Activated CD8-positive, alpha-beta memory T cell treated with anti-CD3 and anti-CD28 coated beads for 36 hours (primary cell): Measurements from ENCODE around the gene EPHA2. TPM values are rescaled to one million over a fixed set of nuclear protein-coding genes. Genes with fewer than 3 reads are reported as not detected.

Experiments used
- CTCF ChIA-PET: fragments of 350-600 bp; sonication (Branson Sonifier 250); formaldehyde crosslinking; loops from one replicate; lab custom pipeline; 2021; ENCODE audit warnings: antibody characterized with exemption; lab: Charles Lee
- POLR2A ChIA-PET: fragments of 350-600 bp; sonication (Branson Sonifier 250); formaldehyde crosslinking; loops from one replicate; lab custom pipeline; 2021; ENCODE audit warnings: antibody characterized with exemption; lab: Charles Lee
- total RNA-seq, 2 experiments: library from RNA; stranded (reverse); gene quantifications; one replicate each; pipeline ENCODE4 v1.2.3, GENCODE V29; 2021

Gene EPHA2
- total RNA-seq, 2 experiments from 2014 or later = not detected

DNA sequence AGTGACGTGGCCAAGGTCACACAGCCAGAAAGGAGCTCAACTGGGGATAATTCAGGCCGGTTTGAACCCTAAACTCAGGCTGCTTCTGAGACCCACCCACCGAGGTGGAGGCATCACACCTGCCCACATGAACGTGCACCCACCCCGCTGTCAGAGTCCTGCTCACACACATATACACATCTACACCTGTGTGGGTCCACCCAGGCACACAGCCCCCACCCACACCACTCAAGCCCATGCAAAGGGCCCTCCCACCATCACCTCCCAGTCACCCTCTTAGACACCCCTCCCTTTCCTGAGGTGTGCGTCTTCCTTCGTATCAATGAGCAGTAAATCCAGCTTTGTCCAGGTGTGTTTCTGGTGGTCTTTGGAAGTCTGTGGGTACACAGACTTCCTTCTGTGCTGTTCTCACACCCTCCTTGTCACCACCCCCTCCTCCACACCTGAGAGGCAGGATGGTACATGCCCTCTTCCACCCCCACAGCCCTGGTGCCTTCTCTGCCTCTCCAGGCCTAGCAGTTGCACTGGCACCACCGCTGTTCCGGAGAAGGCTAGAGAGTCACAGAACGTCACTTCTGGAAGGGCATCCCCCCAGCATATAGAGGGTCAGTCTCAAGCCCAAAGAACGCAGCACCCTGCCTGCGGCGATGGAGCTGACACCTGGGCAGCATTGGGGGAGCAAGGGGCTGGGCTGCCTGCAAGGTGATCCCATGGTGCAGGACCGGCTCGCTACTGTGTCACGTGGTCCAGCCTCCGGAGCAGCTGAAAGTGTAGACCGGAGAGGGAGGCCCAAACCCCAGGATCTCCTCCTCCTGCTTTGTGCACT is 63.6 kb downstream of the EPHA2 start:
- ChIA-PET POLR2A (no interaction called here), CTCF (interaction anchor here (0.6 to 1.0 kb wide), 2 partner anchors 12 to 17 kb away, joined by 3 to 5 read pairs; no protein-coding TSS in a partner anchor)

DNA sequence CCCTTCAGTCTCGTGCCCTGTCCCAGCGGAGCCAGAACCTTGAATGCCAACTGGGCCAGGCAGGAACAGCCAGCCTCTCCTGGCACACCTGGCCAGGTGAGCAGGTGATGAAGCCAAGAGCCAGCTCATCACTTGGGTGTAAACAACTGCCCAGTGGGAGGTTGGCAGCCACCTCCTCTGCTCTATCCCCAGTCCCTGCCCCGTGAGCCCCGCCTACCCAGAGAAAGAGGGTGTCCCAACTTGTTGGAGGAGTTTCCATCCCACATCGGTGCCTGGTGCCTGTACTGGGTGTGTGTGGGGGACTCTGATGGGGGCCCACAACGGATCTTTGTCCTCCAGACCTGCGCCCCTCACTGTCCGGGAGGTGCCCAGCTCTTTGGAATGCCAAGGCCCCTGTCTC is 64.6 kb downstream of the EPHA2 start:
- ChIA-PET CTCF (no interaction called here), POLR2A (no interaction called here)

DNA sequence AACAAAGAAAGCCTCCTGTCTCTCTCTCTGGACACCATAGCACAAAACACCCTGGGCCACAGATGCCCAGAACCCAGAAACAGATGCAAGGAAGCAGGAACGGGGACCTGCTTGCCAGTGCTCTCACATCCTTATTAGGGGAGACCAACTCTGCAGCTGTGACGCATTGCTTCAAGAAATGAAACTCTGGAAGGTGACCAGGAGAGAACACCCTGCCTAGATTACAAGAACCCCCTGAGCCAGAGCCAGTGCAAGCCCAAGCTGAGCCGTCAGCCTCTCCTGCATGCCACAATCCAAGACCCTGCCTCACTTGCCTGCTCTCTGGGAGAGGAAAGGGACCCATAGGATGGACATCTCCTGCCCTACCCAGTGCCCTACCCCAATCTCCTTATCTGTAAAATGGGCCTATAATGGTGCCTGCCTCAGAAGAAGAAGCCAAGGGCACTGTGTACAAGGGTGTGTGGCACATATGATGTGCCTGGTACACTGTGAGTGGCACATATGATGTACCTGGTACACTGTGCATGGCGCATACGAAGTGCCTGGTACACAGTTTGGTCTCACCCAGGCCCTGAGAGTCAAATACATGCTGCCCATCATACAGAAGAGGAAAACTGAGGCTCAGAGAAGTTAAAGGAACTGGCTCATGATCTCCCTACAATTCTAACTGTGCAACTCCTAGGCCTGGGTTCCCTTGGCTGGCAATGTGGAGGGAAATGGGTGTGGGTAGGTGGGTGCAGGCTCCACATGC is 65.6 kb downstream of the EPHA2 start:
- CTCF ChIA-PET = no interaction called here
- POLR2A ChIA-PET = no interaction called here

DNA sequence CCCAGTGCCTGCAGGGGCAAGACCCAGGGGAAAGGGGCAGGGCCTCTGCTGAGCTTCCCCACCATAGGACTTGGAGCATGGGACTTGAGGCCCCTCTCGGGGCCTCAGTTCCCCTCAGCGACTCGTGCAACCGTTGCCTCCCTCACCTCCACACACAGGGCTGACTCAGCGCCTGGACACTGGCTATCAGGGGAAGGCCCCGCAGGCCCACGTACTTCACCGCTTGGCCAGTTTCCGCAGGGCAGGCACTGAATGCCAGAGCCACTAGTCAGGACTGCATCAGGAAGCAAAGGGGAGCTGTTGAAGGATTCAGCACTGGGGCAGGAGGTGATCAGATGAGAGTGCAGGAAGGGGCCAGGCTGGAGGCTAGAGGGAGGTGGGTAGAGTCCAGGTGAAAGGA is 66.9 kb downstream of the EPHA2 start:
- ChIA-PET CTCF (interaction anchor here (1.6 kb wide), 1 partner anchor 10 kb away, joined by 4 read pairs; no protein-coding TSS in a partner anchor), POLR2A (no interaction called here)

DNA sequence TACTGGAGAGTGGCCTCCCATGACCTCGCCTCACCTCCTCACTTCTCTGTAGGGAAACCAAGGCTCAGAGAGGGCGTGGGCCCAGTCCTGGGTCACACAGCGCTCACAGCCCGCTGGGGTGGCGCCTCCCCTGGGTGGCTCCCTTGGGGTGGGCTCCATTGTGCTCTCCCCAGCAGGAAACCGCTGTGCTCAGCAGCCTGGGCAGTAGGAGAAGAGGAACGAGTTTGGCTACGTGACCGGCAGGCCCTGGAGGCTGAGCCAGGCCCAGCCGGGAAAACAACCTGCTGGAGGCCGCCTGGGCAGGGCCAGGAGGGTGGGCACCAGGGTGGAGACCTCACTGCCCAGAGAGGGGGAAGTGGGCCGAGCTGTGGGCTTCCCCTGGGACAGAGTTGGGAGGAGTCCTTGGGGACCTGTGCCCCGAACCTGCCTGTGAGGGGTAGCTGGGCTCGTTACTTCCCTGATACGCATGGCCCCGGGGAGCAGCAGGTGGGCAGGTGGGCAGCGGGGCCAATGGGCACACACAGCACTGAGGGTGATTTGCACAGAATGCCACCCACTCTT is 67.4 kb downstream of the EPHA2 start:
- CTCF ChIA-PET = interaction anchor here (1.5 to 1.6 kb wide), 2 partner anchors 9 to 99 kb away, joined by 3 to 4 read pairs; no protein-coding TSS in a partner anchor
- POLR2A ChIA-PET = no interaction called here

DNA sequence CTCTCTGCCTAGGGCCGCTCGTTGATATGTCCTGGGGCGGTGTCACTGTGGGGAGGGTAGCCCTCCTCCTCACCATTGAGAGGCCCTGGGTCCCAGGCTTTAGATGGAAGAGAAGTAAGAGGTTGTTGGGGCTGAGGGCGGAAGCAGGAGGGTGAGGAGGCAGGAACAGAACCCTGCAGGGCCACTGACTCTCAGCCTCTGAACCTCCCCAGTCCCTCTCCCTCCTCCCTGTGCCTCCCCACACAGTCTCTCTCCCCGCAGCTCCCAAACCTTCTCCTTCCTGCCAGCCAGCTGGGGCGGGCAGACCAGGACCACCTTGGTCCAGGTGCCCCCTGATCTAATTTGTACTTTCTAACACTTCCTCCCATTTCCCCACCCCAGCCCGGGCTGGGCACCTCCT is 68.1 kb downstream of the EPHA2 start:
- POLR2A ChIA-PET = no interaction called here

DNA sequence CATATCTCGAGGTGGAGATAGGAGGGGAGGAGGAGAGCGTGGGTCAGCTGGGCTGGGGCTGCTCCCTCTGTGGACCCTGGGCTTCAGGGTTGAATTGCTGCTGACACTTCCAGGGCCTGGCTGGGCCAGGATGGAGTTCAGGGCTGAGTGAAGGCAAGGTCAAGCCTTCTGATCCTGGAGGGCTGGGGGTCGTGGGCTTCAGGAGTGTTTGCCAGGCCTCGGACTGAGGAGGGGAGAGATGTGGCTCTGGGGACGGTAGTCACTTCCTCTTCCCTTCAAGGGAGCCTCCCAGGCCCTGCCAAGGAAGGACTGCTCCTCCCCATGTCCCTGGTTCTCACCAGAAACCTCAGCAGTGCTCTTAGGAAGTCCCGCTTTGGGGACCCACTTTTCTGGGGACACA is 70.3 kb downstream of the EPHA2 start:
- POLR2A ChIA-PET = no interaction called here
- CTCF ChIA-PET = no interaction called here

More for the DNA sequence above, 68.1 kb downstream of the EPHA2 start:
- CTCF ChIA-PET = interaction anchor here (1.5 to 1.6 kb wide), 2 partner anchors 9 to 99 kb away, joined by 3 to 4 read pairs; no protein-coding TSS in a partner anchor

DNA sequence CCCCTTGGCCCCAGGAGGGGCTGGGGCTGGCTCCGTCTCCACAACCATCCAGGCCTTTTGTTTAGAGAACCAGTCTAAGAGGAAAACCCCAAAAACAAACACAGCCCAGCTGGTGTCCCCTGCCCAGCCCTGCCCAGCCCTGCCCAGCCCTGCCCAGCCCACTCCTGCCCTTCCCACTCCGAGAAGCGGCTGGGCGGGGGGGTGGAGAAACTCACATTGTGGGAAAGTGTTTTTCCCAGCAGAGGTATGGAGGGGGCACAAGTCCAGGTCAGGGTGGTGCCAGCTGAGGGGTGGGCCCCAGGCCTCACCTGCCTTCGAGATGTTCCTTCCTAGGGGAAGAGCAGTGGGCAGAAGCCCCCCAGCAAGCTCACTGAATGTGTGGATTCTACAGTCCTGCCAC is 72.4 kb downstream of the EPHA2 start:
- POLR2A ChIA-PET = no interaction called here
- CTCF ChIA-PET = interaction anchor here (0.6 to 6.6 kb wide), 4 partner anchors 10 to 302 kb away, joined by 4 to 110 read pairs (median 6); partner anchors contain the start of gene FAM131C

DNA sequence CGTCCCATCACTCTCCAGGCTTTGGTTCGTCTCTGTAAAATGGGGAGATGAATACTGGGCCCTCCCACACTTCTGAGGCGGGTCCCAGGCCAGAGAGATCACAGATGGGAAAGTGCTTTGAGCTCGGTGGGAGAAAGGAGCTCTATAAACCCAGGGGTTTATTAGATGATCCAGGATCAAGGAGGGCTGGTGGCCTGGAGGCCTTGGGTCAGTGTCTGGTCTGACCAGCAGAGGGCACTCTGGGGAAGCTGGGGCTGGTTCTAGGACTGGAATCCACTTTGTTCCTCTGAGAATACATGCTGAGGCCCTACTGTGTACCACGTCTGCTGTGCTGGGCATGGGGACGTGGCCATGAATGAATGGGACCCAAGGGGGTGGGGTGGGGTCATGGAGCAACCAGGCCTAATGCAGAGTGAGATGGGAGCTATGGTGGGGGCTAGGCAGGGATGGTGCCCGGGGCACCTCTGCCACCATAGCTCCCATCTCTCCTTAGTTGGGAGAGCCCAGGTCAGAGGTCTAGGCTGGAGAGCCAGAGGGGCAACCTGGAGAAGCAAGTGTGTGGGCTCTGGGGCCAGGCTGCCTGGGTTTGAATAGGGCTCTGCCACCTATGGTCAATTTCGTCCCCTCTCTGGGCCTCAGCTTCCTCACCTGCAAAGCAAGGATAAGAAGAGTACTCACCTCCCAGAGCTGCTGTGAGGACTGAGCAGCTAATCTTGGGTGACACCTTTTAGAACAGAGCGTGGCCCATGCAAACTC is 73.4 kb downstream of the EPHA2 start:
- ChIA-PET CTCF (interaction anchor here (0.8 to 6.6 kb wide), 13 partner anchors 9 to 162 kb away, joined by 3 to 110 read pairs (median 4); partner anchors contain the start of gene FAM131C), POLR2A (no interaction called here)

DNA sequence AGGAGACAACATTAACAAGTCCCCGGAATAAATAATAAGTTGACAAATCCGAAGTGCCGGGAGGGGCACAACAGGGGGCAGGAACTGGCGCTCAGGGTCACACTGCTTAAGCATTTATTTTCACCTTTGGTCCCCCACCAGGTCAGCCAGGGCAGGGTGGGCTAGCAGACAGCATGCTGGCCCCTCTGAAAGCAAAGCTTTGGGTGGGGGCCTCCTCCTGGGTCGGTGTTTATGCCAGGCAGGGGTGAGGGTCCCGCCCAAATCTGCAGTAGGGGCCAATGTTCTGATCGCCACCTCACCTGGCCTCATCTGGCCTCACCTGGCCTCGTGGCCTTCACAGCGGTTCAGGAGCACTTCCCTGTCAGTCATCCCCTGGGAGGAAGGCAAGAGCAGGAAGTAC is 74.2 kb downstream of the EPHA2 start:
- POLR2A ChIA-PET = no interaction called here
- CTCF ChIA-PET = interaction anchor here (0.8 to 6.6 kb wide), 5 partner anchors 8 to 106 kb away, joined by 3 to 110 read pairs (median 3); partner anchors contain the start of gene FAM131C

DNA sequence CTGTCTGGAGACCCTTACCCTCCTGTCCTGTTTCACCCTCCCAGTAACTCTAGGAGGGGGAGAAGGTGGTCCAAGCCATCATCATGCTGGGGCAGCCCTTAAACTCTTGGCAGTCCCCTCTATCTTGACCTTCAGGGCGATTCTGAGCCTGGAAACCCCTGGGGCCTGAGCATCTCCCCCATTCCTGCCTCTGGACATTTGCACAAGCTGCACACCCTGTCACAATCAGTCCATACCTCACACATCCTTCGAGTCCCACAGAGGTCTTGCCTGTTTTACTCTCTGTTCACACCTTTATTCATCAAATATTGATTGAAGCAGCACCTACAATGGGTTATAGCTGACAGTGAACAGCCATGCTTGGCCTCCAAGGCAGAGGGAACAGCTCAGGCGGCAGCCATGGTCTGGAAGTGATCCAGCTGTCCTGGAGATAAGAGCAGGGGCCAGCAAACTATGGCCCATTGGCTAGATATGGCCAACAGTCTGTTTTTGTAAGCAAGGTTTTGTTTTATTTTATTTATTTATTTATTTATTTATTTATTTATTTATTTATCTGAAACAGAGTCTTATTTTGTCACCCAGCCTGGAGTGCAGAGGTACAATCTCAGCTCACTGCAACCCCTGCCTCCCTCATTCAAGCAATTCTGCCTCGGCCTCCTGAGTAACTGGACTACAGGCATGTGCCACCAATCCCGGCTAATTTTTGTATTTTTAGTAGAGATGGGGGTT is 75.3 kb downstream of the EPHA2 start:
- POLR2A ChIA-PET = no interaction called here
- CTCF ChIA-PET = interaction anchor here (0.8 to 6.6 kb wide), 6 partner anchors 12 to 244 kb away, joined by 3 to 110 read pairs (median 4); partner anchors contain the start of gene CPLANE2

DNA sequence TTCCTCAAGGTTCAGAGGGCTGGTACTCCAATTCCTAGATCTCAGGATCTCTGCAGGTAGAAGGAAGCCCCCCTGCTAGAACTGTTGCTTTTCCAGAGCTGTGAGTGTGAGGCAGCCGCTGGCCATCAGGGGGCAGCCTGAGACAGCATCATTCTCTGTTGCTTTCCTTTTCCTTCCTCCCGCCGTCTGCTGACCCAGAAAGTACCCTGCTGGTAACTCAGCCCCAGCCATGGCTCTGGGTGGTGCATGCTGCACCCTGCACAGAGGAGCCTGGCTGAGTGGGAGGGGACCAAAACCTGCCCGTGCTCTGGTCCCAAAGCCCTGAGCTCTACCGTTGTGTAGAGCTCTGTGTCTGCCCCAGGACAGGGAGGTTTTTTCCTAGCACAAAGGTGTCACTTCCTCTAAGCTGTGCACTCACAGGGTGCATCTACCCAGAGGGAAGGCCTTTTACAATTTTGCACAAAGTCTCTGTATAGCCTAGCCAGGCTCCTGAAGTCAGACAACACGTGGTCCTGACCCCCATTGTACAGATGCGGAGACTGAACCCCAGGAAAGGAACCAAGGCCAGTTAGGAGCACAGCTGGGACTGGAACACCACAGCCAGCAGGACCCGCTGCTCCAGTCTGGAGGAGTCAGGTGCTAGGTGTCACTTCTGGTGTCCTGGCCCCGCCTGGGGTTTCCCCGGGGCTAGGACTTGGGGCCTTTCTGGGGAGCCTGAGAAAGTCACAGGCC is 76.8 kb downstream of the EPHA2 start:
- ChIA-PET POLR2A (no interaction called here), CTCF (interaction anchor here (0.6 to 6.6 kb wide), 24 partner anchors 9 to 414 kb away, joined by 3 to 110 read pairs (median 4); partner anchors contain the start of gene CPLANE2)

DNA sequence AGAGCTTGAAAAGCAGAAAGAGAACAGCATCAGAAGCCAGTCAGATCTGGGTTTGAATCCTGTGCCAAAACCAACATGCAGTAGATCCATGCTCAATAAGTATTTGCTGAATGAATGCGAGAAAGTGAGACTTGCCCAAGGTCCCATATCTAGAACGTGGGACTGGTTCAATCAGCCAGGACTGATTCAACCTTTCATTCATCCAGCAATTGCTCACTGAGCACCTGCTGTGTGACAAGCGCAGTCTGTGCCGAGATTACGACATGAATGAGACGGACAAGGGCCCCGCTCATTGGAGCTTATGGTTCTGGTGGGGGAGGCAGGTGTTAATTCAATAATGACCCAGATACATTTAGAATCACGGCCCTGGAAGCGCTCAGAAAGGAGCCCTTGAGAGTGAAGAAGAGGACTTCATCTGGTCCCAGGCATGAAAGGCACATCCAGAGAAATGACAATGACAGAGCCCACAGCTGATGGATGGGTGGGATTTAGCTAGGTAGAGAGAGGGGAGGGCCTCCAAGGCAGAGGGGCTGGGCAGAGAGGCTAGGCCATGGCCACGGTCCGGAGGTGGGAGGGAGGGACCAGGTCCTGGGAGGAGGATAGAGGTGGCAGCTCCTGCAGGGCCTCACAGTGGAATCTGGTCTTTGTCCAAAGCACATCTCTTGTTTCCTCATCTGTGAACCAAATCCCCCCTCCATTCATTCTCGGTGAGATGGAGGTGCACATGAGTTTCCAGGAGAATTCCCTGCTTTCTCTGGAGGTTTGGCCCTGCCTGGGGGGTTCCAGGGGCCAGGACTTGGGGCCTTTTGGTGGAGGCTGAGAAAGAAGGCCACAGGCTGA is 78.2 kb downstream of the EPHA2 start:
- ChIA-PET CTCF (interaction anchor here (1.0 to 6.6 kb wide), 8 partner anchors 49 to 288 kb away, joined by 3 to 110 read pairs (median 6); no protein-coding TSS in a partner anchor), POLR2A (no interaction called here)

DNA sequence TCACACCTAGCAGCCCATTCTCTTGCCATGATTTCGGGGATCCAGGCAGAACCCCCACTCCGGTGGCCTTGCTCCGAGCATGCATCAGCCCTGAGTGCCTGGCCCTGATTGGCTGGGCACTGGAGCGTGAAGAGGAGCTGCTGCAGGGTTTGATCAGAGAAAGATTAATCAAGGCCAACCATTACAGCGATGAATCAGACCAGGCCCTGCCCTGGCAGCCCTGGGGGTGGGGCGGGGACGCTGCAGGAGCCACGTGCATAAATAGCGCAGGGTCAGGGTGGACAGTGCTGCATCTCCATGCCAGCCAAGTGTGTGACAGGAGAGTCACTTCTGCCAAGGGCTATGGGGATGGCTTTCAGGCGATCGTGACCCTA is 79.0 kb downstream of the EPHA2 start:
- CTCF ChIA-PET = interaction anchor here (1.7 to 6.6 kb wide), 2 partner anchors 105 to 111 kb away, joined by 3 to 110 read pairs; no protein-coding TSS in a partner anchor
- POLR2A ChIA-PET = no interaction called here

DNA sequence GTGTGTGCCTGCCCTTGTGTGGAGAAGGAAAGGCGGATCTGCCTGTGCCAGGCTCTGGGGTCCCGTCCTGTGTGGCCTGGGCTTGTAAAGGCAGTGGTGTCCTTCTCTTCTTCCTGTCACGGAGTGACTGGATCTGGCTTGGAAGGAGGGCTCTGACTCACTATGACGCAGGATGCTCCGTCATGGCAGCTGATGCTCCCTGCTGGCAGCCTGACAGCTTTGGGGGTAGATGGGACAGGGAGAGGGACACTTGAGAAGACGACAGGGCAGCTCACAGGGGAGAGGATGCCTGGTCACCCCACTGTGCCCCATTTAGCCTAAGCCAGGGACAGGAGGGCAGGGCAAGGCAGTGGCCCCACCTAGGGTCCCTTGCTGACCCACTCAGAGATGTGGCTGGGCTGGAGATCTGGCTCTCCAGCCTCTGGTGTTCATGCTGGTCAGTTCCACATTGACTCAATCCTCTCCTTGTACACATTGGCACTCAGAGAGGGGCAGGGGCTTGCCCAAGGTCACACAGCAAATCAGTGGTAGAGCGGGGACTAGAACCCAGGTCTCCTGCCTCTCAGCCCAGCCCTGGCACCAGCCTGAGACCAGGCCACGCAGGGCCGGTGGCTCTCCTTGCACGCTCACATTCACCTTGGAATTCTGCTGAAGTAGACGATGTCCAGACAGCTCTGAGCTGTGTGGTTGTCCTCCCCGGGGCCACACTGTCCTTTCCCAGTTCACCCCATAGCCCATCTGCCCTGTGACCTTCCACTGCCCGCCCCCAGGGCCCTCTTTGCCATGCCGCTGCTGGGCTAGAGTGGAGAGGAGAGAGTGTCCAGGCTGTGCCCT is 79.6 kb downstream of the EPHA2 start:
- ChIA-PET CTCF (interaction anchor here (1.7 kb wide), 1 partner anchor 106 kb away, joined by 3 read pairs; no protein-coding TSS in a partner anchor), POLR2A (no interaction called here)
